Upper lobe of left lung (tissue), 4 donors: Measurements from ENCODE around the gene B3GALT6.

Experiments
- POLR2A ChIP-seq, 4 donors: fragments of 450-650 bp; IDR thresholded peaks; one replicate each; pipeline ENCODE4 v1.5.1; 2016 to 2017; ENCODE audit warnings: antibody characterized with exemption in 4 of 4, mild to moderate bottlenecking in 2 of 4
- POLR2AphosphoS5 ChIP-seq, 2 donors: sonication (generic); formaldehyde crosslinking; IDR thresholded peaks; one replicate each; pipeline ENCODE4 v1.5.1; 2017; ENCODE audit warnings: antibody characterized with exemption in 2 of 2
- TF ChIP-seq, protein P1 (sequence below), 6 experiments: fragments of 450-650 bp in 4 of 6; fragments of 200-600 bp in 2 of 6; sonication (generic) in 2 of 6; IDR thresholded peaks; one replicate each; pipeline ENCODE4 v1.5.1; 2016 to 2019; ENCODE audit warnings: antibody characterized with exemption in 6 of 6

DNA sequence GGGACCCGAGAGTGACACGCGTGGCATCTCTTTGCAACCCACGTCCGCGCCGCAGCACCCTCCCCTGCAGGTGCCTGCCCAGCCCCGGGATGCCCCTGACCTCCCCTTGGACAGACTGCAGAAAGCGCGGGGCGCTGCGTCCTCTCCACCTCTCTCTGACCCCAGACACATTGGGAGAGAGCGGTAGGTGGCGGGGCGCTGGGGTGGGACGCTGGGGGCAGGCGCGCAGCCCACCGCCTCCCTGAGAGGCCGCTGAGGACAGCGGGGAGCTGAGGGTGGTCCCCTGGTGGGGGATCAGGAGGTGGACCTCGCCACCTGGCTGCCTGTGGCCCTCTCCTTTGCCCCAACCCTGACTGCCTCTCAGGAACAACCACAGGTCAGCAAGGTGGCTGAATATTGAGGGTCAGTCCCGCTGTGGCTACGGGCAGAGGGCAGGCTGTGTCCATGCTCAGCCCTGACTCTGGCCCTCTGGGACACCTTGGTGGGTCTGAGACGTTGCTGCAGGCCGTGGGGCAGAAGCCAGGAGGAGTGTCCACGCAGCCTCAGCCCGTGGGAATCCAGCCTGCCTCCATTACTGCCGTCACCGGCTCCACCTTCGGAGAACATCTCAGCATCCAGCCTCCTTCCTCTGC lies 42.4 kb downstream of the B3GALT6 start:
- TF ChIP-seq, protein P1, sequence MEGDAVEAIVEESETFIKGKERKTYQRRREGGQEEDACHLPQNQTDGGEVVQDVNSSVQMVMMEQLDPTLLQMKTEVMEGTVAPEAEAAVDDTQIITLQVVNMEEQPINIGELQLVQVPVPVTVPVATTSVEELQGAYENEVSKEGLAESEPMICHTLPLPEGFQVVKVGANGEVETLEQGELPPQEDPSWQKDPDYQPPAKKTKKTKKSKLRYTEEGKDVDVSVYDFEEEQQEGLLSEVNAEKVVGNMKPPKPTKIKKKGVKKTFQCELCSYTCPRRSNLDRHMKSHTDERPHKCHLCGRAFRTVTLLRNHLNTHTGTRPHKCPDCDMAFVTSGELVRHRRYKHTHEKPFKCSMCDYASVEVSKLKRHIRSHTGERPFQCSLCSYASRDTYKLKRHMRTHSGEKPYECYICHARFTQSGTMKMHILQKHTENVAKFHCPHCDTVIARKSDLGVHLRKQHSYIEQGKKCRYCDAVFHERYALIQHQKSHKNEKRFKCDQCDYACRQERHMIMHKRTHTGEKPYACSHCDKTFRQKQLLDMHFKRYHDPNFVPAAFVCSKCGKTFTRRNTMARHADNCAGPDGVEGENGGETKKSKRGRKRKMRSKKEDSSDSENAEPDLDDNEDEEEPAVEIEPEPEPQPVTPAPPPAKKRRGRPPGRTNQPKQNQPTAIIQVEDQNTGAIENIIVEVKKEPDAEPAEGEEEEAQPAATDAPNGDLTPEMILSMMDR (IDR thresholded peaks at IDR 0.05), result no peak
- TF ChIP-seq POLR2A (IDR thresholded peaks at IDR 0.05) (no peak), POLR2AphosphoS5 (IDR thresholded peaks at IDR 0.05) (no peak)
